Measurements from ENCODE around the gene LRWD1. TPM values are rescaled to one million over a fixed set of nuclear protein-coding genes. Genes with fewer than 3 reads are reported as not detected.

Gene LRWD1
- total RNA-seq, 4 donors from 2014 or later: 11.4 to 23.5 (median 16.4) TPM

DNA sequence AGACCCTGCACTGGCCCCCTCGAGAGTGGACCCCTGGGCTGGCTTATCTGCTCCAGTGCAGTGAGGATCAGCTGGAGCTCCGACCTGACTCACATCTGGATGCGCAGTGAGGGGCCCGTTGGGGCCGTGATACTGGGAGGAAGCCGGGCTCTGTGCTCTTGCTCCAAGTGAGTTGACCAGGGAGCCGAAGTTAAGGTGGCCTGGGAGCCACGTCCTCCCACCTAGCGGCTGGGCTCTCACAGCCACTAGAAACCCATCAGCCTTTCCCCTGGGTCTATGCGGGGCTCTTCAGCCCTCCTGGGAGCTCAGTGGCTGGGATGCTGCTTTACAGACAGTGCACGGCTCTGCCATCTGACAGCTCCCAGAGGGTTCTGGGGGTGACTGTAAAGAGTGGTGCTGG is 9.2 kb upstream of the LRWD1 start:
- Histone ChIP-seq H3K27me3 (no peaks in the 10 kb centered on the region), H3K27ac (no peak overlapping the region), H3K4me3 (replicated peaks in 1 of 3) (no peak overlapping the region), H3K9me3 (no peaks in the 10 kb centered on the region), H3K36me3 (peaks cover 16 to 19% of the 10 kb centered on the region in 2 donors), H3K4me1 (no peaks in the 10 kb centered on the region)
- TF ChIP-seq POLR2A (IDR thresholded peaks at IDR 0.05): no peak
- TF ChIP-seq, protein P1, sequence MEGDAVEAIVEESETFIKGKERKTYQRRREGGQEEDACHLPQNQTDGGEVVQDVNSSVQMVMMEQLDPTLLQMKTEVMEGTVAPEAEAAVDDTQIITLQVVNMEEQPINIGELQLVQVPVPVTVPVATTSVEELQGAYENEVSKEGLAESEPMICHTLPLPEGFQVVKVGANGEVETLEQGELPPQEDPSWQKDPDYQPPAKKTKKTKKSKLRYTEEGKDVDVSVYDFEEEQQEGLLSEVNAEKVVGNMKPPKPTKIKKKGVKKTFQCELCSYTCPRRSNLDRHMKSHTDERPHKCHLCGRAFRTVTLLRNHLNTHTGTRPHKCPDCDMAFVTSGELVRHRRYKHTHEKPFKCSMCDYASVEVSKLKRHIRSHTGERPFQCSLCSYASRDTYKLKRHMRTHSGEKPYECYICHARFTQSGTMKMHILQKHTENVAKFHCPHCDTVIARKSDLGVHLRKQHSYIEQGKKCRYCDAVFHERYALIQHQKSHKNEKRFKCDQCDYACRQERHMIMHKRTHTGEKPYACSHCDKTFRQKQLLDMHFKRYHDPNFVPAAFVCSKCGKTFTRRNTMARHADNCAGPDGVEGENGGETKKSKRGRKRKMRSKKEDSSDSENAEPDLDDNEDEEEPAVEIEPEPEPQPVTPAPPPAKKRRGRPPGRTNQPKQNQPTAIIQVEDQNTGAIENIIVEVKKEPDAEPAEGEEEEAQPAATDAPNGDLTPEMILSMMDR (IDR thresholded peaks at IDR 0.05): no peak
- no peak for DNase-seq
- intact Hi-C loops (cut with DNase I): no loop called here
- 93 to 100% methylated on average over 5 to 10 of the region's 11 CpGs for WGBS, 2 donors

DNA sequence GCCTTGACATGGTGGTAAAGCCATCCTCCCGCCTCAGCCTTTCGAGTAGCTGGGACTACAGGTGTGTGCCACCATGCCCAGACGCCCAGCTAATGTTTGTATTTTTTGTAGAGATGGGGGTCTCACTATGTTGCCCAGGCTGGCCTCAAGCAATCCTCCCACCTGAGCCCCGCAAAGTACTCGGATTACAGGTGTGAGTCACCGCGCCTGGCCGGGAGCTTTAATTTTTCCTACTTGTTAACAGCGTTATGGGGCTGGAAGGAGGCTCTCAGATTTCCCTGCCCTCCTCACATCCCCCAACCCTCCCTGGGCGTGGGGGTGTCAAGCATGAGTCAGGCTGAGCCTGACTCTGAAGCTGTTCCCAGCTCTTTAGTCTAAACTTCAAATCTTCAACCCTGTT is 8.5 kb upstream of the LRWD1 start:
- WGBS, 2 donors: 94 to 96% methylated on average over 9 to 10 of the region's 10 CpGs
- no peaks in the 10 kb centered on the region for H3K4me1 ChIP-seq
- intact Hi-C loops (cut with DNase I): no loop called here
- no peak for TF ChIP-seq POLR2A (IDR thresholded peaks at IDR 0.05)
- TF ChIP-seq, protein P1 (IDR thresholded peaks at IDR 0.05): no peak
- no peak overlapping the region for H3K27ac ChIP-seq
- no peak for DNase-seq
- no peaks in the 10 kb centered on the region for H3K9me3 ChIP-seq
- H3K4me3 ChIP-seq (replicated peaks in 1 of 3): no peak overlapping the region
- H3K27me3 ChIP-seq: no peaks in the 10 kb centered on the region
- H3K36me3 ChIP-seq: peaks cover 16 to 19% of the 10 kb centered on the region in 2 donors

DNA sequence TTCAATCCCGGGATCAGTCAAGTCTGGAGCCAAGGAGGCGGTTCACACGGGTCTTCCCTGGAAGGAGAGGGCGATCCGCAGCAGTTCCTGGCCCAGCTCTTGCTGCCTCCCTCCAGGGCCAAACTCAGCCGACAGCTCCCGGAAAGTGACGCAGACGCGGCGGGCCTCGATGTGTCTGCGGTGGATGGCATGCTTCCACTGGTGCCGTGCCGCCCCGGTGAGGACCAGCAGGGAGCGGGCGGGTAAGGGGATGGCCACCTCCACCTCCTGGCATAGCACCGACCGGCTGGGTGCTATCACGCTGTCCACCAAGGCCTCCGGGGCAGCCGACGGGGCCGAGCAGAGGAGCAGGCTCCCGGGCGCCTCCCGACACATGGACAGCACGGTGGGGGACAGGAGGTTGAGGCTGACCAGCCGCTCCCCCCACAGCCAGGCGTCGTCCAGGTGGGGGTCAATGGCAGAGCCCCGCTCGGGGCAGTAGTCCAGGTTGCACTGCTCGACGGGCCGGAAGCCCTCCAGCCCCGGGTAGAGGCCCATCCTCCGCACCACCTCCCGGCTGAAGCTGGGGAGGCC is 7.3 kb upstream of the LRWD1 start:
- H3K4me1 ChIP-seq: no peaks in the 10 kb centered on the region
- H3K36me3 ChIP-seq: peaks cover 16 to 19% of the 10 kb centered on the region in 2 donors
- intact Hi-C loops (cut with DNase I): no loop called here
- no peak for TF ChIP-seq POLR2A (IDR thresholded peaks at IDR 0.05)
- TF ChIP-seq, protein P1 (IDR thresholded peaks at IDR 0.05): no peak
- no peak for DNase-seq
- WGBS, 2 donors: 94 to 96% methylated on average over 17 to 32 of the region's 40 CpGs
- no peak overlapping the region for H3K4me3 ChIP-seq (replicated peaks in 1 of 3)
- no peaks in the 10 kb centered on the region for H3K9me3 ChIP-seq
- no peak overlapping the region for H3K27ac ChIP-seq
- no peaks in the 10 kb centered on the region for H3K27me3 ChIP-seq

DNA sequence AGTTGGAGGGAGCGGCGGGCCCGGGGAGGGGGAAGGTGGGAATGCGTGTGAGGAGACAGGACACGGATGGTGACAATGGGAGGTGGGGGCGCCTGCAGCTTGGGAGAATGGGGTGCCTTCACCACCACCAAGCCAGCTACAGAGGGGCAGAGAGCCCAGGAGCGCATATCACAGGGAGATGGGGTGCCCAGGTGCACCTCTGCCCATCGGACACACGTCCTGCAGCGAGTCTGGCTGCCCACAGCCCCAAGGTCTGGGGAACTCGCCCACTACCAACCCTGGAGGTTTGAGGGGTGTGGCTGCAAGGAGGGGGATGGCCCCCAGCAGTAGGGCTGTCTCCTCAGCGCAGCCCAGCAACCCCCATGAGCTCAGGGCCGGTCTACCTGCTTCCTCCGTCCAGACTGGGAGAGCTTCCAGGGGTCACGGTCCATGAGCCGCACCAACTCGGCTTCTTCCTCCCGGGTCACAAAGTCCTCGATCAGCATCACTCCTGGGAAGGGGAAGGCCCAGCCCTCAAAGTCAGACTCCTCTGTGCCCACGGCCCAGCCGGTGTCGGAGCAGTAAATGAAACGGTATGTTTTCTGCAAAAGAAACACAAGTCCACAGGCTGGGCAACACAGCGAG is 5.5 kb upstream of the LRWD1 start:
- Histone ChIP-seq H3K27ac (no peak overlapping the region), H3K4me1 (peaks cover 7 to 10% of the 10 kb centered on the region in 2 donors), H3K36me3 (peaks cover 16 to 19% of the 10 kb centered on the region in 2 donors), H3K9me3 (no peaks in the 10 kb centered on the region), H3K27me3 (no peaks in the 10 kb centered on the region), H3K4me3 (replicated peaks in 1 of 3) (no peak overlapping the region)
- no peak for DNase-seq
- no peak for TF ChIP-seq POLR2A (IDR thresholded peaks at IDR 0.05)
- TF ChIP-seq, protein P1 (IDR thresholded peaks at IDR 0.05): no peak
- WGBS, 2 donors: 87 to 94% methylated on average over 18 to 19 of the region's 24 CpGs
- intact Hi-C loops (cut with DNase I): no loop called here

DNA sequence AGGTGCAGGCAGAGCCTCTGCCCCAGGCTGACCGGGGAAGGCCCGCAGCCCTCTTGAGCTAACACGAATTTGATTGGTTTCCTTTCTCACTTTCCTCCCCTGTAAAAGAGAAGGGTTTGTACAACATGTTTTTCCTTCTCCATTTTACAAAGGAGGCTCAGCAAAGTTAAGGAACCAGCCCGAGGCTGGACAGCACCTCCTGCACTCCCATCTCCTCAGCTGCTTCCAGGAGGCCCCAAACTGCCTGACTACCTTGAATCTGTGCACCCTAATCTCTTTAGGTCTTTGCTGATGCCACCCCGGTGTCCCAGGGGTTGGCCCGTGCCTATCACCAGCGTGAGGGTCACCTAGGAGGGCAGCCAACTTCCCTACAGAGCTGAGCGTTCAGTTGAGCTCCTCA is 4.3 kb upstream of the LRWD1 start:
- Histone ChIP-seq H3K9me3 (no peaks in the 10 kb centered on the region), H3K4me3 (replicated peaks in 1 of 3) (no peak overlapping the region), H3K27me3 (no peaks in the 10 kb centered on the region), H3K27ac (no peak overlapping the region), H3K4me1 (peaks cover 7 to 10% of the 10 kb centered on the region in 2 donors), H3K36me3 (peaks cover 16 to 19% of the 10 kb centered on the region in 2 donors)
- no peak for TF ChIP-seq POLR2A (IDR thresholded peaks at IDR 0.05)
- TF ChIP-seq, protein P1 (IDR thresholded peaks at IDR 0.05): no peak
- DNase-seq: no peak
- intact Hi-C loops (cut with DNase I): no loop called here
- WGBS, 2 donors: 89 to 91% methylated on average over 8 of the region's 8 CpGs

Data from thyroid gland (tissue), 4 donors.